ENCODE results near the gene TLR3.

GRCh38 chr4:186069729-186070128, 773 bp downstream of the TLR3 start:
- TF ChIP-seq, protein P1, sequence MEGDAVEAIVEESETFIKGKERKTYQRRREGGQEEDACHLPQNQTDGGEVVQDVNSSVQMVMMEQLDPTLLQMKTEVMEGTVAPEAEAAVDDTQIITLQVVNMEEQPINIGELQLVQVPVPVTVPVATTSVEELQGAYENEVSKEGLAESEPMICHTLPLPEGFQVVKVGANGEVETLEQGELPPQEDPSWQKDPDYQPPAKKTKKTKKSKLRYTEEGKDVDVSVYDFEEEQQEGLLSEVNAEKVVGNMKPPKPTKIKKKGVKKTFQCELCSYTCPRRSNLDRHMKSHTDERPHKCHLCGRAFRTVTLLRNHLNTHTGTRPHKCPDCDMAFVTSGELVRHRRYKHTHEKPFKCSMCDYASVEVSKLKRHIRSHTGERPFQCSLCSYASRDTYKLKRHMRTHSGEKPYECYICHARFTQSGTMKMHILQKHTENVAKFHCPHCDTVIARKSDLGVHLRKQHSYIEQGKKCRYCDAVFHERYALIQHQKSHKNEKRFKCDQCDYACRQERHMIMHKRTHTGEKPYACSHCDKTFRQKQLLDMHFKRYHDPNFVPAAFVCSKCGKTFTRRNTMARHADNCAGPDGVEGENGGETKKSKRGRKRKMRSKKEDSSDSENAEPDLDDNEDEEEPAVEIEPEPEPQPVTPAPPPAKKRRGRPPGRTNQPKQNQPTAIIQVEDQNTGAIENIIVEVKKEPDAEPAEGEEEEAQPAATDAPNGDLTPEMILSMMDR (IDR thresholded peaks at IDR 0.05; ENCODE audit: control extremely low read depth in 1 of 3, insufficient read depth in 1 of 3, low read depth in 1 of 3, low read length in 3 of 3): no peak
- no peak for TF ChIP-seq POLR2A (IDR thresholded peaks at IDR 0.05; ENCODE audit: control extremely low read depth in 1 of 2, low read depth in 2 of 2, low read length in 2 of 2)
- TF ChIP-seq ASH2L (IDR thresholded peaks at IDR 0.05; ENCODE audit: low read length): no peak
- no peak for TF ChIP-seq EP300 (IDR thresholded peaks at IDR 0.05; ENCODE audit: borderline replicate concordance in 1 of 2, low read depth in 2 of 2, low read length in 2 of 2)
